GM12873 (cell line): Measurements from ENCODE around the gene CIP2A.

ENCODE experiments used
- CTCF ChIP-seq: IDR thresholded peaks from 2 replicates; pipeline ENCODE4 v1.5.1; 2012; ENCODE audit warnings: low read depth, mild to moderate bottlenecking, moderate library complexity, low read length, control low read depth; ENCODE audit not compliant: insufficient read depth; ENCODE audit errors: missing control alignments

CIP2A gene

GRCh38 chr3:108546692-108547091, 42.5 kb downstream of the CIP2A start:
- no peak for TF ChIP-seq CTCF

- TF ChIP-seq CTCF: no peak
These were observed 43.0 kb downstream of the CIP2A start for GRCh38 chr3:108546247-108546646.

DNA sequence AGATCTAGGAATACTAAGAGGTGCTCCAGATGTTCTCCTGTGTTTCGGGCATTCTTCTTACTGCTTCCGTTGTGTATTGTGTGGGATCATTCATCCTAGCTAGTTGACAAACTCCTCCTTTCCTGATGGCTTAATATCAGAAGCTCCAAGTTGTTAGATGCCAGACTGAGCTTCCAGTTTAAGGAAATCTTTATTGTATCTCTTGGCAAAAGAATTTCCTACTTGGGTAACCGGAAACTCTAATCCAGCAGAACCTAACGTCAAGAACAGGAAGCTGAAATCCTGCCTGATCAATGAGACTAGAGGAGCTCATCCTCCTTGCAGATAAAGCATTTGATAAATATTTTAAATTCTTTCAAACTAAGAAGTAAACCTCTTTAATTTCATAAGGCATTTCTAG, 51.2 kb downstream of the CIP2A start:
- no peak for TF ChIP-seq CTCF

DNA sequence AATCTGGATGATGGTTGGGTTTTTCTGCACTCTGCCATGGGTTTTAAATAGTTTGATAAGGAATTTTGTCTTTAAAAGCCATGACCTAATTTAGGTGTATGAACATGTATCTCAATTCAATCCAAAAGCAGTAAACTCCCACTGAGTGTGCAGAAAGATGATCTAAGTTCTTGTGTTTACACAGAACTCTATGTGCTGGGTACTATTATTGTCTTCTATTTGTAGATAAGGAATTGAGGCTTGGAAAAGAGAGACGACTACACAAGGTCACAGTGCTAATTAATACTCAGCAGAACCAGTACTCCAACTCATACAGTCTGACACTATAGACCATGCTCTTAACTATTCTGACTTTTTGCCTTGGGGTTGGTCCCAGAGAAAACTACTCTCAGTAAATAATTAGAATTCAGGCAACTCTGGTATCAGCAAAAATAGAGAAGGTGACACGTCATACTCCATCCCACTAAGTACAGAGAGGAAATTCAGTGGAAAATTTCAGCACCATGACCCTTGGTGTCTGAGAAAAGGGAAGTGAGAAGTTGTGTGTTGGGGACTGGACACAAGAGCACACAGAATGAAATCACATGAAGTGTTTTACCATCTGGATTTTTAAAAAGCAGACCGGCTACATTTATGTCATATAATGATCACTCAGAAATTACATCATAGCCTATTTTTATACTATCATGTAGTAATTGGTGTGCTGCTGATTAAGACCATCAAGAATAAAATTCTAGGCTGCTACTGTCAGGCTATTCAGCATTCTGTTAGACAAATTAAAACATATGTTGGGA, 60.6 kb downstream of the CIP2A start:
- TF ChIP-seq CTCF: no peak

DNA sequence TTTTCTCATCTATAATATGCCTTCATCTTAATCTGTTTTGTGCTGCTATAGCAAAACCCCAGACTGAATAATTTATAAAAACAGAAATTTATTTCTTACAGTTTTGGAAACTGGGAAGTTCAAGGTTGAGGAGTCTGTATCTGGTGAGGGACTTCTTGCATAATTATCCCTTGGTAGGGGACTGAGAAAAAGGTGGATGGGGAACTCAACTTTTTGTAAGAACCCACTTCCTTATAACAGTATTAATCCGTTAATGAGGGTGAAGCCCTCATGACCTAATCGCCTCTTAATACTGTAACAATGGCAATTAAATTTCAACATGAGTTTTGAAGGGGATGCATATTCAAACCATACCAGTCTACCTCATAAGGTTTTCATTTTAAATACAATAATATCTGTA, 61.4 kb downstream of the CIP2A start:
- TF ChIP-seq CTCF: no peak

DNA sequence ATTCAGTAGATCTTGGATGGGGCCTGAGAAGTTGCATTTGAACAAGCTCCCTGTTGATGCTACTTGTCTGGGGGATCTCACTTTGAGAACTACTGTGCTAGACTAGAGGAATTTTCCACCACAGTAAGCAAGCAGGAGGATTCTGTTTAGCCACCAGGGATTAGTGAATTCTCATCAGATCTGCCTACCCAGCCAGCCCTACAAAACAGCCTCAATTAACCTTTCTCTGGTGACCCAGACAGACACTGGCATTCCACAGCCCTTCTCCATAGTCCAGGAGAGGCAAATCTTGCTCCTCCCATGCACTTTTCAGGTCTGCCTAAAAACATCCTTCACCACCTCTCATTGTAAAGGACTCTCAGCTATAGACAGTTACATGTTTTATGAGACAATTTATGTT, 62.1 kb downstream of the CIP2A start:
- TF ChIP-seq CTCF: no peak

DNA sequence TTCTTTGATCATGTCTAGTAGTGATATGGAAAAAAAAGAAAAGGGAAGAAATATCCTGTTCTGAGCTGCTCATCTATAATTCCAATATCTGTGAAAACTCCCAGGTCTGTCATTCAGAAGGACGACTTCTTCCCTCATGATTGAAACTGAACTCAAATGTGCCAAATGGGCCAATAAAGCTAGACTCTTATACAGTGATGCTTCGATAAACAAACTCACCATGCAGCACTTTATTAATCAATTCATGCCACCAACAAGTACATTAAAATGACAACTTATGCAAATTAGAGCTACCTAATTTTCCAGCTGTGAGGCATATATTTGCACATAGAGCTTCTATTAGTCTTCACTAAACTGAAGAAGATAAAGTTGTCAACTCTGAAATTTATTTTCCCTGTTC, 63.3 kb downstream of the CIP2A start:
- TF ChIP-seq CTCF: no peak
